IMR-90 (cell line): ENCODE data around the gene GNL3L.

Experiments used
- MXI1 ChIP-seq: IDR thresholded peaks from 2 replicates; pipeline ENCODE4 v1.6.1; 2012; ENCODE audit warnings: low read depth, mild to moderate bottlenecking, low read length, moderate library complexity, borderline replicate concordance
- POLR2A ChIP-seq: IDR thresholded peaks from 2 replicates; pipeline ENCODE4 v1.6.1; 2012; ENCODE audit warnings: mild to moderate bottlenecking, low read depth, low read length
- TF ChIP-seq, protein P1 (sequence below): conservative IDR thresholded peaks from 2 replicates; pipeline ENCODE4 v1.5.1; 2012; ENCODE audit warnings: mild to moderate bottlenecking, low read depth, low read length, improper control_type of control experiment

DNA sequence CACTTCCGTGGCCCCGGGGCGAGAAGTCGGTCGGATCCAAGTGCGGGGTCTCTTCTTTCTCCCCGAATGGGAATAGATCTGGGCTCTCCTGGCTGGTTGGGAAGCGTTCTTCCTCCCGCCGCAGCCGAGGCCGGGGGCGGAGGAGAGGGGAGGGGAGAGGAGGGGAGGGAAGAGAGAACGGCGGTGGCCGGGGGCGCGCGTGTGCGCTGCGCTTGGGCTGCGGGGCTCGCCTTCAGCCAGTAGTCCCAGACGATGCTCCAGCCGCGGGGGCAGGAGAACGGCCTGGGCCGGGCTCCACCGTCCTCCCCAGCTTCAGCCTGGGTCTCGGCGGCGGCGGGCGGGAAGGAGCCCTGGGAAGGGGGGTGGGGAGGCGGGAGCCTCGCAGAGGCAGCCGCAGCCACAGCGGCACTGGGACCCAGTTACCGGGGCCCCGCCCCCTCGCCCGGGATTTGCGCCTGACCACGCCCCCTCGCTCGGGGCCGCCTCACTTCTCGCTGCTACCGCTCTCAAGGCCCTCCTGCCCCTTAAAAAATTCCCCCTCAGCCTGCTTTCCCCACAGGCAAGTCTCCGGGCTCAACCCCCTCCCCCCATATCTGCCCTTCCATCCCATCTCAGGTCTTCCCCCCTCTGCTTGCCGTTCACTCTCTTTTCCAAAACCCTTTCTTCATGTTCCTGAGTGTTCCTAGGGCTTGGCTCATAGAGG is 34.1 kb upstream of the GNL3L start, which contains the start of gene FGD1:
- TF ChIP-seq, protein P1, sequence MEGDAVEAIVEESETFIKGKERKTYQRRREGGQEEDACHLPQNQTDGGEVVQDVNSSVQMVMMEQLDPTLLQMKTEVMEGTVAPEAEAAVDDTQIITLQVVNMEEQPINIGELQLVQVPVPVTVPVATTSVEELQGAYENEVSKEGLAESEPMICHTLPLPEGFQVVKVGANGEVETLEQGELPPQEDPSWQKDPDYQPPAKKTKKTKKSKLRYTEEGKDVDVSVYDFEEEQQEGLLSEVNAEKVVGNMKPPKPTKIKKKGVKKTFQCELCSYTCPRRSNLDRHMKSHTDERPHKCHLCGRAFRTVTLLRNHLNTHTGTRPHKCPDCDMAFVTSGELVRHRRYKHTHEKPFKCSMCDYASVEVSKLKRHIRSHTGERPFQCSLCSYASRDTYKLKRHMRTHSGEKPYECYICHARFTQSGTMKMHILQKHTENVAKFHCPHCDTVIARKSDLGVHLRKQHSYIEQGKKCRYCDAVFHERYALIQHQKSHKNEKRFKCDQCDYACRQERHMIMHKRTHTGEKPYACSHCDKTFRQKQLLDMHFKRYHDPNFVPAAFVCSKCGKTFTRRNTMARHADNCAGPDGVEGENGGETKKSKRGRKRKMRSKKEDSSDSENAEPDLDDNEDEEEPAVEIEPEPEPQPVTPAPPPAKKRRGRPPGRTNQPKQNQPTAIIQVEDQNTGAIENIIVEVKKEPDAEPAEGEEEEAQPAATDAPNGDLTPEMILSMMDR = no peak
- no peak for TF ChIP-seq MXI1
- no peak for TF ChIP-seq POLR2A
